Lung (tissue), 12 donors: ENCODE data around the gene ATF7IP. TPM values are rescaled to one million over a fixed set of nuclear protein-coding genes. Genes with fewer than 3 reads are reported as not detected.

ENCODE experiments used
- ATAC-seq: fragments of 200-7000 bp; cut with Tn5 transposase; one replicate; pipeline ENCODE4 v1.9.1; 2020; ENCODE audit warnings: moderate number of reproducible peaks; ENCODE audit not compliant: insufficient read depth, low FRiP score
- DNase-seq, 3 donors: peaks; one replicate each; pipeline ENCODE4 v3.0.0-alpha.2; 2013 to 2017
- H3K27ac ChIP-seq, 2 donors: one replicate each; pipeline ENCODE4 v1.5.1; 2013; ENCODE audit warnings: mild to moderate bottlenecking in 2 of 2, moderate library complexity in 2 of 2, control low read depth in 1 of 2, inconsistent platforms in 1 of 2, low read depth in 1 of 2, low read length in 1 of 2
- H3K27me3 ChIP-seq, 3 donors: one replicate each; pipeline ENCODE4 v1.5.1; 2013; ENCODE audit warnings: low read length in 2 of 3; ENCODE audit not compliant: control insufficient read depth in 3 of 3, insufficient read depth in 3 of 3
- H3K36me3 ChIP-seq, 4 donors: one replicate each; pipeline ENCODE4 v1.5.1; 2013; ENCODE audit warnings: low read length in 4 of 4, mild to moderate bottlenecking in 1 of 4, moderate library complexity in 1 of 4; ENCODE audit not compliant: control insufficient read depth in 4 of 4, insufficient read depth in 4 of 4
- H3K4me1 ChIP-seq, 5 donors: one replicate each; pipeline ENCODE4 v1.5.1; 2013; ENCODE audit warnings: low read length in 5 of 5, mild to moderate bottlenecking in 2 of 5, moderate library complexity in 1 of 5; ENCODE audit not compliant: control insufficient read depth in 5 of 5, insufficient read depth in 5 of 5
- H3K4me3 ChIP-seq: one replicate; pipeline ENCODE4 v1.5.1; 2013; ENCODE audit warnings: mild to moderate bottlenecking, control low read depth, moderate library complexity
- H3K9ac ChIP-seq, 2 donors: one replicate each; pipeline ENCODE4 v1.5.1; 2013; ENCODE audit warnings: low read length in 2 of 2, control low read depth in 1 of 2; ENCODE audit not compliant: insufficient read depth in 1 of 2
- H3K9me3 ChIP-seq, 4 donors: one replicate each; pipeline ENCODE4 v1.5.1; 2013; ENCODE audit warnings: low read length in 3 of 4, mild to moderate bottlenecking in 1 of 4, moderate library complexity in 1 of 4; ENCODE audit not compliant: control insufficient read depth in 4 of 4, insufficient read depth in 3 of 4
- CTCF ChIP-seq: IDR thresholded peaks from 2 replicates; pipeline ENCODE4 v1.5.1; 2012; ENCODE audit warnings: mild to moderate bottlenecking; ENCODE audit errors: control extremely low read depth, extremely low read depth
- WGBS, 2 donors: extraction: QIAGEN DNeasy Blood & Tissue Kit; methylation state at CpG; one replicate each; pipeline ENCODE4 v1.1.7; 2013; 5-methylcytosine and 5-hydroxymethylcytosine counted together
- polyA plus RNA-seq, 2 donors: library from polyadenylated mRNA; stranded (reverse); fragments of 200-250 nt; gene quantifications; one replicate each; pipeline ENCODE4 v1.2.1, GENCODE V29; 2013
- total RNA-seq, 2 donors: library from RNA; depleted of rRNA in 1 of 2; stranded (reverse); fragments of >200 nt in 1 of 2; gene quantifications; one replicate each; pipeline ENCODE4 v1.2.1, GENCODE V29; 2014 to 2021
- donor health status: control.
- donor health status: control.
- donor health status: Bipolar disorder and iron deficiency.
- donor health status: healthy.
- donor health status: DM: yes; HTN: yes; CAD: no.

ATF7IP gene
- total and polyA plus RNA-seq, 4 donors = 6.9 to 122 (median 33.1) TPM

DNA sequence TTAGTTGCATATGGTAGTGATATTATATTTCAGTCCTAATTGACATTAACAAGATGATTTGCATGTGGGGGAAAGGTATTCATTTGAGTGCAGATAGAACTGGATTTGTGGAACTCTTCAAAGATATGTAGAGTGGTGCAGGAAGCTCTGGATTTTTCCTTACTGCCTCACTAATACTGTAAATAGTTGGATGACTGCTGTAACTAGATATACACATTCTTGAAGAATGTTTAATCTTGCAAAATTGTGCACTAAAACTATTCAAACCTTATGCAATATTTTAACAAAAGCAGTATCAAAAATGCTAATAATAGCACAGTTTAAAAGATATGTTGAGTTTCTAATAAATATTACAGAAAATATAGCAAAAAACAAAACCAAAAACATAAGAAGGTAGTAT is 43.1 kb upstream of the ATF7IP start:
- no peaks in the 10 kb centered on the region for H3K27me3 ChIP-seq

GRCh38 chr12:14325716-14326343 is 39.7 kb upstream of the ATF7IP start:
- ATAC-seq = no peak
- TF ChIP-seq CTCF = no peak
- H3K4me1 ChIP-seq = no peaks in the 10 kb centered on the region

More for the DNA sequence above, 43.1 kb upstream of the ATF7IP start:
- Histone ChIP-seq H3K9me3 (no peaks in the 10 kb centered on the region), H3K27ac (no peak overlapping the region), H3K9ac (no peak overlapping the region), H3K4me1 (no peaks in the 10 kb centered on the region), H3K36me3 (no peaks in the 10 kb centered on the region), H3K4me3 (no peak overlapping the region)
- no peak for DNase-seq
- ATAC-seq = no peak
- TF ChIP-seq CTCF = no peak

DNA sequence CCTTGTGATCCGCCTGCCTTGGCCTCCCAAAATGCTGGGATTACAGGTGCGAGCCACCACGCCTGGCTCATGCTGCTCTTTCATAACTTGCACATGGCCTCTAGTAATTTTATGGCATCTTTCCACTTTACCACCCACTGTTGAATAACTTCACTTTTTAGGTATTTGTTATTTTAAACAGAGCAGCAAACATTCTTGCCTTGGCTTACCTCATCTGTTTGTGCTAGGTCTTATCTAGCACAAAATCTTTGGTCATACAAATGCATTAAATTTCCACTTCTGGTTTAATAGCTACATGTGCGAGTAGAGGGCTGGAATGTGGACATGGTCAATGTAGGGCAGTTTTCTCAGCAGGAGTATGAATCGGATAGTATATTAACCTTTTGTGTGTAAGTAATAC is 38.8 kb upstream of the ATF7IP start:
- H3K9me3 ChIP-seq = no peaks in the 10 kb centered on the region
- ATAC-seq = no peak
- no peaks in the 10 kb centered on the region for H3K4me1 ChIP-seq
- H3K9ac ChIP-seq = no peak overlapping the region
- no peak for TF ChIP-seq CTCF
- H3K4me3 ChIP-seq = no peak overlapping the region
- no peaks in the 10 kb centered on the region for H3K27me3 ChIP-seq
- no peak overlapping the region for H3K27ac ChIP-seq
- 96 to 98% methylated on average over 5 of the region's 5 CpGs for WGBS, 2 donors
- no peaks in the 10 kb centered on the region for H3K36me3 ChIP-seq
- no peak for DNase-seq

More at GRCh38 chr12:14325716-14326343, 39.7 kb upstream of the ATF7IP start:
- H3K9me3 ChIP-seq = no peaks in the 10 kb centered on the region
- WGBS, 2 donors = 93 to 97% methylated on average over 11 of the region's 11 CpGs
- H3K27me3 ChIP-seq = no peaks in the 10 kb centered on the region
- DNase-seq = no peak
- H3K9ac ChIP-seq = no peak overlapping the region
- no peak overlapping the region for H3K27ac ChIP-seq
- H3K4me3 ChIP-seq = no peak overlapping the region
- H3K36me3 ChIP-seq = no peaks in the 10 kb centered on the region

- H3K27me3 ChIP-seq = no peaks in the 10 kb centered on the region
- H3K27ac ChIP-seq = no peak overlapping the region
- H3K36me3 ChIP-seq = no peaks in the 10 kb centered on the region
- H3K4me3 ChIP-seq = no peak overlapping the region
- DNase-seq = no peak
- H3K4me1 ChIP-seq = no peaks in the 10 kb centered on the region
- ATAC-seq = no peak
- no peak for TF ChIP-seq CTCF
- peaks cover 0 to 4% (median 0%) of the 10 kb centered on the region in 4 donors for H3K9me3 ChIP-seq
- no peak overlapping the region for H3K9ac ChIP-seq
- WGBS, 2 donors = 16 to 32% methylated on average over 1 of the region's 1 CpG
Measured at GRCh38 chr12:14327711-14328110, 37.8 kb upstream of the ATF7IP start.
